ENCODE measurements around the gene KCNQ5. TPM values are rescaled to one million over a fixed set of nuclear protein-coding genes. Genes with fewer than 3 reads are reported as not detected.

The KCNQ5 gene
- total and polyA plus RNA-seq, 12 donors, result 0.10 to 3.6 (median 0.52) TPM

DNA sequence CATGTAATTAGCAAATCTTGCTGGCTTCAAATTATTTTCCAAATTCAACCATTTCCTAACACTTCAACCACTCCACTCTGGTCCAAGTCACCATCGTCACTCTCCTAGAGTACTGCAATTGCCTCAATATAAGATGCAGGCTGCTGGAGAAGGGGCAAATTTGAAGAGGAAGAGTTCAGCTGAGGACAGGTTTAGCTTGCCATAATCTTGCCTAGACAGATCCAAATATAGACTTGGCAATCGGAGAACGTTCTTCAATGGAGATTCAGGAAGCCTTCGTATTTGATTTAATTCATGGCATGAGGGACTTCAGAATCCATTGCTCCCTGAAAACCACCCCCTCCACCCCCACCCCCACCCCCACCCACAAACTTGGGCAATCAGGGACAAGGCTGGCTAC lies 618.9 kb downstream of the KCNQ5 start:
- TF ChIP-seq POLR2A (IDR thresholded peaks at IDR 0.05), result no peak
- no peak for TF ChIP-seq CTCF (IDR thresholded peaks at IDR 0.05)
- no peaks in the 10 kb centered on the region for H3K4me1 ChIP-seq (replicated peaks in 1 of 2)
- 81 to 94% (median 83%) methylated on average over 4 of the region's 4 CpGs for WGBS, 4 donors
- H3K27me3 ChIP-seq, result no peaks in the 10 kb centered on the region
- no peak for DNase-seq
- H3K4me3 ChIP-seq, result no peak overlapping the region
- intact Hi-C loops (cut with DNase I), result no loop called here
- no peak overlapping the region for H3K27ac ChIP-seq
- no peaks in the 10 kb centered on the region for H3K9me3 ChIP-seq (replicated peaks in 1 of 3)
- H3K36me3 ChIP-seq (replicated peaks in 1 of 2), result no peaks in the 10 kb centered on the region

- H3K27ac ChIP-seq, result no peak overlapping the region
- H3K4me1 ChIP-seq (replicated peaks in 1 of 2), result no peaks in the 10 kb centered on the region
- H3K4me3 ChIP-seq, result no peak overlapping the region
- DNase-seq, result no peak
- no peaks in the 10 kb centered on the region for H3K36me3 ChIP-seq (replicated peaks in 1 of 2)
- H3K27me3 ChIP-seq, result no peaks in the 10 kb centered on the region
- no peaks in the 10 kb centered on the region for H3K9me3 ChIP-seq (replicated peaks in 1 of 3)
- intact Hi-C loops (cut with DNase I), result no loop called here
- TF ChIP-seq POLR2A (IDR thresholded peaks at IDR 0.05), result no peak
- TF ChIP-seq CTCF (IDR thresholded peaks at IDR 0.05), result no peak
- 79 to 87% (median 83%) methylated on average over 4 to 5 of the region's 5 CpGs for WGBS, 4 donors
Measured at GRCh38 chr6:73242001-73242400, 620.1 kb downstream of the KCNQ5 start.

Small RNA genes within 50 kb of the gene (microRNA-seq; reads per million reads assigned to microRNA genes)
- gene MIR4282, result 0 reads per million in 3 donors

Small RNA genes within 50 kb of the gene (small RNA-seq; reads per million reads assigned to genes)
- gene MIR4282, result 0 reads per million in 2 donors
